GM19397 (cell line): ENCODE results near the gene NOL4L.
"Not testable (repeated sequence)": the region's sequence is repeated elsewhere in the genome, so short reads cannot be mapped to it uniquely, and the experiment has no call there.

Experiments used
- ATAC-seq: cut with Tn5 transposase; IDR thresholded peaks from one replicate; pipeline ENCODE4 v1.9.1; 2021; ENCODE audit warnings: mild to moderate bottlenecking, moderate library complexity; ENCODE audit not compliant: unreplicated experiment

NOL4L gene

GRCh38 chr20:32474717-32474966, 110.5 kb downstream of the NOL4L start:
- ATAC-seq, result no peak

DNA sequence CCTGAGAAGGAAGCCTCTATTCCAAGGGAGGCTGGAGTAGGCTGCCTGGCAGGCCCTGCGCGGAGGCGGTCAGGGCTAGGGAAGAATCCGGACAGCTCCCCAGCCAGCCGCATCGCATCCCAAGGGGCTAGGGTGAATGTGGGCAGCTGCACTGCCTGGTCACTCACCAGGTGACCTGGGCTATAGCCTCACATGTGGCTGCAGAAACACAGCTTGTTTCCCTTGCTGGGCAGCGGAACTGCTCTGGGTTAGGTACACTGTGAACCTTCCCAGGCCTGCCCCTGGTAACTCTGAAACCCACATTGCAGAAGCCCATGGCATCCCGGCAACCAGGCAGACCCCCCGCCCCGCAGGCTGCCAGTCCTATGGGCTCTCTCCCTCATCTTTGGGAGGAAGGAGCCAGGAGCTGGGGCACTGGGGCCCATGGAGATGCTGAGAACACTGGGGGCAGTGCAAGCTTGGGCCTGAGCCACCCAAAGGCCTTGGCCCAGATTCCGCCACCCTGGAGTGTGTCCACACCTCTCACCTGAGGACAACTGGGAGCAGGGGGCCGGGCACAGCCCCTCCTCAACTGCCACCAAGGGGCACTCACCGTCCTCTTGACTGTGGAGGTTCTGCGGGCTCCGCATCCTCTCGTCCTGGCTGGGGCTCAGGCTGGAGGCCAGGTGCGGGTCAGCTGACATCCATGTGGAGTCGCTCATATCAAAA, 111.0 kb downstream of the NOL4L start:
- ATAC-seq, result no peak

DNA sequence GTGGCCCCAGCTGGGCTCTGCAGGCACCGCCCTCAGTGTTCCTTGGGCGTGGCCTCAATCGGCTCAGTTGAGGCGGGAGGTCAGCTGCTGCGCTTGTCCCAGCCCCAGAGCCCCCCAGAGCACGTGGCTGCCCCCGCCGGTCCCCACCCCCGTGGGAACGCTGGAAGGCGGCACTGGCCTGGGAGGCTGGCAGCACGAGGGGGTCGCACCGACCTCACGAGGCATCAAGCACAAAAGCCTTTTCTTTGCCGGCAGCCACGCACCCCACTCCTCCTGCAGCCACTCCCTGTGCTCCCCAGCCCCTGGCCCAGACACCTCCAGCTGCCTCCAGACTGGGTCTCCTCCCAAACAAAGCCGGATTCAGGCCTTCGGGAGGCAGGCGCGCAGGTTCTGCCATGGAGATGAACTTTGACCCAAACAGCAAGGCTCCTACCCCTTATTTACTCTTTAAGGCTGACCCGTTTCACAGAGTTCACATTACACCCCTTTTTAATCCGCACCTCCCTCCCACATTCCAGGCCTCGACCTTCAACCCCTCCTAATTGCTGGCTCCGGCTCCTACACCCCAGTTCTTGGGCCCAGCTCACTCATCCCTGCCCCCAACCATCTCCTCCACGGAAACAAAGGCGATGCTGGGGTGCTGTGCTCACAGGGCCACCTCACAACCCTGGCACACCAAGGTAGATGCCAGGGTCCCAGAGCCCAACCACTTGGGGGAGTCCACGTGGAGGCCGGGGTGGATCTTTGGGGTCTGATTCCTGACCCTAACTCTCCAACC, 111.7 kb downstream of the NOL4L start:
- no peak for ATAC-seq

DNA sequence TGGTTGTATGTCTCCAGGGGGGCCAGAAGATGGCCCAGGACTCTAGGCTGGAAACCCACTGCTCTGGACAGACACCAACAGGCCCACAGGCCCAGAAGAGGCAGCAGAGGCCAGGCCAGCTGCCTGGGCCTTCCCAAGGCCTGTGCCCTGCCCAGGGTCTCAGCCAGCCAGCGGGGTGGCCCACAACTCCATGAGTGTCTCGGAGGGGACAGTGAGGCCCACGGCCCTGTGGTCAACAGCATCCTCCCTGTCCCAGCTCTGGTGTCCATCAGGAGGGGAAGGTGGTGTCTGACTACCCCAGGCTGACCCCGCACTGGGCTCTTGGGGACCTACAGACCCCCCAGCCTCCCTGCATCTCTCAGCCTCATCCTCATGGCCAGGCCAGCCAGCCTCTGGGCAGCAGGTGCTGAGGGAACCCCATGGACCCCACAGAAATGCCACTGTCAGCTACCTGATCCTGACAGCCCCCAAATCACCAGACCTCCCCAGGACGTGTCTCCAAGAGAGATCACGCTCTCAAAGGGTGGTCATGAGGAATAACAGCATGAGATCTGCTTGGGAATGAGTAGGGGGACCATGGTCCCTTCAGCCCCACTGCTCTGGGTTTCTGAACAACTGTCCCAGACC, 112.4 kb downstream of the NOL4L start:
- ATAC-seq, result no peak

- no peak for ATAC-seq
Measured at GRCh38 chr20:32470940-32471339, 114.2 kb downstream of the NOL4L start.

DNA sequence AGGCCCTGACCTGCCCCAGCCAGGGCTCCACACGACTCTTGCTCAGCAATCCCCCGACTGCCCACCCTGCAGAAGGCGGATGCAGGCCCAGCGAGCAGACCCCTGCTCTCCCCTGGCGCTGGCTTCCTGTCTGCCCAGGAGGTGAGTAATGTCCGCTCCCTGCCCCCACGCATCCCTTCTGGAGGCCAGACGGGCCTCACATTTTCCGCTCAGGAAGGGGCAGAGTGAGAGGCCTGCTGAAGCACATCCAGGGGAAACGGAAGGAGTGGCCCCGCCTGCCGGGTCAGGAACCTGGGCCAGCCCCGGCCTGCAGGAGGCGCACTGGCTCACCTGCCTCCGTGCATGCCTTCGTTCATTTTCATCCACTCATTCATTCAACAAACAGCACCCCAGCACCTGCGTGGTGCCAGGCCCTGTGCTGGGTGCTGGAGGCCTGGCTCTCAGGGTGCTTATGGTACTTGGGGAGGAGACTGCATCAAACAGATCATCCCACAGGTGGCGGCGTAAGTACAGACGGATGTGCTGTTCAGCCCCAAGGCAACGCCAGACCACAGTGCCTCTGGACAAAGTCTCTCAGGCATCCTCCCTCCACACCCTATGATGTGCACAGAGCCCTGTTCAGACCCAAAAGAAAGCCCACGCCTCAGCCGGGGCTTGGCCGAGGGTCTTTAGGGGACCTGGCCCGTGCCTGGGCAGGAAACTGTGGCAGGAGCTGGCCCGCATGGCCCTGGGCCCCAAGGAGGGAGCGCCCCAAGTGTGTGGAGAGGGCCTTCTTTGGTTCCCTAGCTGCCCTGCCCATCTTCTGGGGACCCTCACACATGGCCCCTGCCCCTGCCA, 114.9 kb downstream of the NOL4L start:
- no peak for ATAC-seq

- ATAC-seq, result no peak
Measured at GRCh38 chr20:32468860-32469259, 116.3 kb downstream of the NOL4L start.

GRCh38 chr20:32468313-32468640, 116.9 kb downstream of the NOL4L start:
- ATAC-seq, result no peak

GRCh38 chr20:32467506-32468312, 117.4 kb downstream of the NOL4L start:
- no peak for ATAC-seq

DNA sequence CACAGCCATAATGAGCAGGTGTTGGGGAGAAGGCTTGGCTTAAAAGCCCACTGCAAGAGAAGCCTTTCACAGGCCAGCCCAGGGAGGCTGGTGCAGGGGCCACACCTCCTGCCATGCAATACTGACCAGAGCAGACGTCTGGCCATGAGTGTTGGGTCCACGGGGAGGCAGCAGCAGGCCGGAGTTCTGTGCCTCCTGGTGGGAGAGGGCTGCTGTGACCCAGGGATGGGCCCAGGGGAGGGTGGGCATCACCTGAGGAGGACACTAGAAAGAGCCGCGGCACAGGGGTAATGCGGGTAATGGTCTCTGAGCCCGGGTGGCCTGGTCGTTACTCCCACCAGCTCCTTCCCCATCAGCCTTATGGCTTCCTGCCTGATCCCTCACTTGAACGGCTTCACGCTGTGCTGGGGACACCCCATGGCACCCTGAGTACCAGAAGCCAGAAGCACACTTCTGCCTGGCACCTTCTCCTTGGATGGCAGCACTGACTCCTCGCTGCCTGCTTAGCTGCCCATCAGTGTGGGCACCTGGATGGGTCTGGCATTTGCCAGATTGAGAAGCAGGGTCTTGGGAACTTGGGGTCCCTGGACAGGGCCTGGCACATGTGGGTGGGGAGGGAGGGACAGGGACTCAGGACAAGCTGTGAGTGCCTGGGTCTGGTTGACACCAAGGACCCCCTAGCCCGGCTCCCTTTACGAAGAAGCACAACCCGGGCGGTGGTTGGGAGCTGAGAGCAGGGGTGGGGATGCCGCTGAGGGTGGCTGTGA, 118.2 kb downstream of the NOL4L start:
- no peak for ATAC-seq

DNA sequence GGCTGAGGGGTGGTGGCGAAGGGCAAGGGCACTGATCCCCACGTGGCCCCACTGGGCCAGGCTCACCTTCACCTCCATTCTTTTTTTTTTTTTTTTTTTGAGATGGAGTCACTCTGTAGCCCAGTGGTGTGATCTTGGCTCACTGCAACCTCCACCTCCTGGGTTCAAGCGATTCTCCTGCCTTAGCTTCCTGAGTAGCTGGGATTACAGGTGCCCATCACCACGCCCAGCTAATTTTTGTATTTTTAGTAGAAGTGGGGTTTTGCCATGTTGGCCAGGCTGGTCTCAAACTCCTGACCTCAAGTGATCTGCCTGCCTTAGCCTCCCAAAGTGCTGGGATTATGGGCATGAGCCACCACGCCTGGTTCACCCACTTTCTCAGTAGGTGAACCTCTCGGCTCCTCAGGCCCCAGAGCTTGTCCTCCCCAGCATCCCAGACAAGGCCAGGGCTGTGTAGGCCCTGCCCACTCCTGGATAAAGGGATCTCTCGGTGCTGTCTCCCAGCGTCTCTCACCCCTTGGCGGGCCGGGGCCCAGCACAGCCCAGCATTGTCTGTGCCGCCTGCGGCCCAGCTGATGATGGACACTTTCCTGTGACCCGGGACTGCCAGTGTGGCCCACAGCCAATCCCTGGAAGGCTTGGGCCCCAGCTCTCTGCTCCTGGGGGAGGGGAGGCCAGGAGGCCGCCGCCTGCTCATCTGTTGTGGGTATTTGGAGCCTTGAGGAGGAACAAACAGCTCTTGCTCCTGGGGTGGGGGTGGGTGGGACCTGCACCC, 119.0 kb downstream of the NOL4L start:
- ATAC-seq, result not testable (repeated sequence)

DNA sequence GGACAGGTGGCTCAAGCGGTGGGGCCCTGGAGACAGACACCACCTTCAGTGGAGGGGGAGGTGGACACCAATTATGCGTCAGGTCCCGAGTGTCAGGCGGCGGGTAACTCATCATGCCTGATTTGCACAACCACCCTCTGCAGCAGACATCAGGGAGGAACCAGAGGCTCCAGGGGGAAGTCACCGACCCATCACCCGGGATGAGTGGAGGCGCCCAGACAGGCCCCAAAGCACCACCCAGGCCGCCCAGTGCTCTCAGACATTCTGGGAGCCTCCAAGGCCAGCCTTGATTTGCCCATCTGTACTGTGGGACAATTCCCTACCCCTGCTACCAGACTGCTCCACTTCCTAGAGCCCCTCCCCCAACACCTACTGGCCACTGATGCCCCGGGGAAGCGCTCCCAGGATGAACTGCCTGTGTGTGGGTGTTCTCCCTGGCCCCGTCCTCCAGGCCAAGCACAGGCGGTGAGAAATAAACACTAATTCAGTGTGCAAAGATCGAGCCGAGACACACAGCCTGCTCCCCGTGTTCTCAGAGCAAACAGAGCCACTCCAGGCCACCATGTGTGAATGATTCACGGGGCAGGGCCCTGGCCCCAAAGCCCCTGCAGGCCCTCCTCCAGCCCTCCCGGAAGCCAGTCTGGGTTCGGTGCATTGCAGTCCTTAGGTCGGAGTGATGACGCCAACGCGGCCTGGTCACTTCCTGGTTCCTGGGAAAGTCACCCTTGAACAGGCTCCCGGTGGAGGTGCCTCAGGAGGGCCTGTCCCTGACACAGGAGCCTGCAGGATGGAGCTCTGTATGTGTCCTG, 119.8 kb downstream of the NOL4L start:
- no peak for ATAC-seq

GRCh38 chr20:32464401-32465091, 120.6 kb downstream of the NOL4L start:
- ATAC-seq, result no peak

DNA sequence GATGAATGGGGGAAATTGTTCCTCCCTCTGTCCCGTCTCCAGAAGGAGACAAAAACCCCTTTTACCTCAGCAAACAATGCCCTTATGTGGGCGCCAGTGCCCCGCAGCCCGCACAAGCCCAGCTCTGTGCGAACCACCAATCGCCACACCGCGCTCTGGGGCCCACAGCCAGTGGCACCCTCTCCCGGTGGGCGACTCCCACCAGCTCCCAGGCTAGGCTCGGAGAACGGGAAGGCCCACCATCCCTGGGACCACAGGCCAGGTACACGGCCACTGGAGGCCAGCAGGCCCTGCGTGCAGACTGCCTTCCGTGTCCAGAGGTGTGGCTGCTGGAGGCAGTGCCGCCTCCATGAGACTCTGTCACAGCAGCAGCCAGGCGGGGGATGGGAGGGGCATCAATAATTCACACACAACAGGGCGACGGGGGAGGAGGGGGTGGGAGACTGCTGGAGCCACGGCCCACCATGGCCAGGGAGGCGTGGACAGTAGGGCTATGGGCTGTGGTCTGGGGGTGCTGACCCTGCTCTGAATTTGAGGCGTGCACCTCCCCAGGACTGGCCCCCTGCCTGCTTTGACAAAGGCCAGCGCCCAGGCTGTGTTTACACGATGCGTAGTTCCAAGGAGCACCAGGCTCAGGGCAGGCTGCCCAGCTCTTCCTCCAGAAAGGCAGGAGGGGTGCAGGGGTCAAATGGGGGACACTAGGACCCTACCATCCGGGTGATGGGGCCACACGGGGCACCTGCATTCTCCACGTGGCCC, 121.3 kb downstream of the NOL4L start:
- no peak for ATAC-seq

DNA sequence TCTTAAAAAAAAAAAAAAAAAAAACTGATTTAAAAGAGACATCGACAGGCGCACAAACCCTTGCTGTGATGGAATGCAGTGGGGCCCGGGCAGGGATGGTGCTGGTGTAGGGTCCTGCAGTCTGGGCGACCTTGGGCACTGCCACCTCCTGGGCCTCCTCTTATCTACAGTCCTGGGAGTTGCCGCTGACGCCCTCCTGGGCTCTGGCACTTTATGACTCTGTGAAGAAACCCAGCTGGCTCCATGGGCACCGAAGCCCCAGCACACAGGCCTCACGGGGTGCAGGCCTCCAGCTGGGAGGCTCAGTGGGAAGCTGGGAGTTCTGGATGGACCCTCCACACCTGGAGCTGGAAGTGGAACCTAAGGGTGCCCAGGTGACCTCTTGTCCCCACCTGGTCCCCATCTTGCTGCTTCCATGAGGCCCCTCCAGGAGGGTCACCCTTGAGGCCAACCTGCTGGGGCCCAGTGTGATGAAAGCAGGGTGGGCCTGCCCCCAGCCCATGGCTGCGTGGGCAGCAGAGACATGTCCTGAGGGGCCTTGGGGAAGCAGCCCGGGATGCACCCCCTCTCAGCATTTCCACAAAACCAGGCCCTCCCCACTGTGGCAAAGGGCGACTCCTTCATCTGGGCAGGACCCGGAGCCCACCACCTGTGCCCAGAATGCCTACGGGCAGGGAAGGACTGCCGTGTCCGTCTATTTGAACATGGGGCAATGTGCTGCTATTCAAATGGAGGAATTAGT, 122.1 kb downstream of the NOL4L start:
- ATAC-seq, result no peak

DNA sequence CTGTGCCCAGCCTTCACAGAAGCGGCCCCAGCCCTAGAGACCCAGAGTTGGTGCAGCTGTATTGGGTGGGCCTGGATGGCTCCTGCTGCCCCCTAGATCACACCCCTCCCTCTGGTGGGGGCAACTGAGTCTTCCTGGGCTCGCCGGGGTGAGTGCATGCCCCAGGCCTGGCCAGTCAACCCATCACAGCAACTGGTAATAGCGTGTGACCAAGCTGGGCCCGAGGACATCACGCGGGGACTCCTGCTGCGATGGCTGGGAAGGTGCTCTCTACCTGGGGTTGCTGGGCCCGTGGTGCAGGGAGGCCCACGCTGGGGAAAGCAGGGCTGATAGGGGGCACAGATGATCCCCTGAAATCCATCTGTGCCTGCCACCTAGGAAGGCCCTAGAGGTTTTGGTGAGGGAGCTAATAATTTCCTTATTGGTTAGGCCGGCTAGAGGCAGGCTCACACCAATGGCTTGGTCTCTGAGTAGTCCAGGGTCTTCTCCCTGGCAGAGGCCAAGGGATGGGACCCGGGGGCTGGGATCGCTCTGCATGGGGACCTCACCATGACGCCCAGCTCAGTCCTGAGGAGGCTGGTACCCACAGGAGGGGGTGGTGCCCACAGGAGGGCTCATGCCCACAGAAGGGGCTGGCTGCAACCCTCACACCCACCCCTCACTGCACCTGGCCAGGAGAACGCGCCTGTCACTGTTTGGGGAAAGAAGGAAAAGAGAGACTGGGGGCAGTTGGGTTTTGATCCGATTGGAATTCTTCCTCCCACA, 123.1 kb downstream of the NOL4L start:
- no peak for ATAC-seq
